Measurements from ENCODE around the gene DPF3. TPM values are rescaled to one million over a fixed set of nuclear protein-coding genes. Genes with fewer than 3 reads are reported as not detected.
A peak's percentile ranks its signal among the peaks of the same experiment; 100 is the strongest.

DPF3 gene
- polyA plus RNA-seq, 1 donor from 2014 or later = 6.0 TPM

GRCh38 chr14:72800296-72800695 is 93.6 kb downstream of the DPF3 start:
- Mint-ChIP-seq H3K36me3 (peaks cover 11% of the 10 kb centered on the region), H3K4me3 (no peak overlapping the region), H3K9me3 (peaks cover 0 to 2% (median 0%) of the 10 kb centered on the region in 3 donors), H3K27ac (no peak overlapping the region), H3K27me3 (no peaks in the 10 kb centered on the region), H3K4me1 (peaks cover 0 to 5% (median 0%) of the 10 kb centered on the region in 3 donors)

- H3K36me3 Mint-ChIP-seq = peaks cover 8% of the 10 kb centered on the region
- peaks cover 0 to 12% (median 8%) of the 10 kb centered on the region in 3 donors for H3K4me1 Mint-ChIP-seq
- H3K4me3 Mint-ChIP-seq = no peak overlapping the region
- no peaks in the 10 kb centered on the region for H3K27me3 Mint-ChIP-seq
- no peak overlapping the region for H3K27ac Mint-ChIP-seq
- H3K9me3 Mint-ChIP-seq = no peaks in the 10 kb centered on the region
Observed at GRCh38 chr14:72796935-72797334, 97.0 kb downstream of the DPF3 start.

- Mint-ChIP-seq H3K9me3 (no peaks in the 10 kb centered on the region), H3K36me3 (peaks cover 7% of the 10 kb centered on the region), H3K4me3 (peak overlapping the region in 1 of 4 donors; percentile 41), H3K27me3 (no peaks in the 10 kb centered on the region), H3K4me1 (peaks cover 8 to 30% (median 23%) of the 10 kb centered on the region in 3 donors), H3K27ac (peak overlapping the region in 1 of 3 donors; percentile 5)
Observed at GRCh38 chr14:72793156-72793939, 100.6 kb downstream of the DPF3 start.

- no peaks in the 10 kb centered on the region for H3K9me3 Mint-ChIP-seq
- H3K27me3 Mint-ChIP-seq = no peaks in the 10 kb centered on the region
- H3K36me3 Mint-ChIP-seq = peaks cover 4% of the 10 kb centered on the region
- H3K4me1 Mint-ChIP-seq = peaks cover 18 to 37% (median 29%) of the 10 kb centered on the region in 3 donors
- peak overlapping the region in 1 of 3 donors; percentile 5 for H3K27ac Mint-ChIP-seq
- H3K4me3 Mint-ChIP-seq = no peak overlapping the region
Observed at GRCh38 chr14:72792051-72792788, 101.7 kb downstream of the DPF3 start.

GRCh38 chr14:72790887-72791566 is 102.9 kb downstream of the DPF3 start:
- Mint-ChIP-seq H3K27ac (peak overlapping the region in 1 of 3 donors; percentile 88), H3K36me3 (peaks cover 6% of the 10 kb centered on the region), H3K4me3 (peak overlapping the region in 2 of 4 donors; percentile 18 to 44), H3K9me3 (no peaks in the 10 kb centered on the region), H3K4me1 (peaks cover 26 to 38% (median 35%) of the 10 kb centered on the region in 3 donors), H3K27me3 (no peaks in the 10 kb centered on the region)

- Mint-ChIP-seq H3K27me3 (no peaks in the 10 kb centered on the region), H3K9me3 (no peaks in the 10 kb centered on the region), H3K27ac (peak overlapping the region in 2 of 3 donors; percentile 8 to 46), H3K36me3 (peaks cover 4% of the 10 kb centered on the region), H3K4me1 (peaks cover 26 to 38% (median 35%) of the 10 kb centered on the region in 3 donors), H3K4me3 (peak overlapping the region in 2 of 4 donors; percentile 40 to 83)
Observed at GRCh38 chr14:72788972-72789728, 104.8 kb downstream of the DPF3 start.

GRCh38 chr14:72788255-72788654 is 105.6 kb downstream of the DPF3 start:
- peaks cover 6% of the 10 kb centered on the region for H3K36me3 Mint-ChIP-seq
- no peaks in the 10 kb centered on the region for H3K27me3 Mint-ChIP-seq
- peak overlapping the region in 1 of 3 donors; percentile 62 for H3K27ac Mint-ChIP-seq
- H3K4me3 Mint-ChIP-seq = peak overlapping the region in 2 of 4 donors; percentile 0 to 61
- H3K4me1 Mint-ChIP-seq = peaks cover 26 to 35% (median 33%) of the 10 kb centered on the region in 3 donors
- no peaks in the 10 kb centered on the region for H3K9me3 Mint-ChIP-seq

GRCh38 chr14:72787841-72788240 is 106.1 kb downstream of the DPF3 start:
- H3K4me3 Mint-ChIP-seq = peak overlapping the region in 1 of 4 donors; percentile 75

GRCh38 chr14:72786378-72787350 is 107.2 kb downstream of the DPF3 start:
- Mint-ChIP-seq H3K36me3 (peaks cover 8% of the 10 kb centered on the region), H3K27me3 (no peaks in the 10 kb centered on the region), H3K9me3 (no peaks in the 10 kb centered on the region), H3K4me3 (peak overlapping the region in 1 of 4 donors; percentile 4), H3K27ac (no peak overlapping the region), H3K4me1 (peaks cover 27 to 35% (median 30%) of the 10 kb centered on the region in 3 donors)

More at GRCh38 chr14:72787841-72788240, 106.1 kb downstream of the DPF3 start:
- Mint-ChIP-seq H3K9me3 (no peaks in the 10 kb centered on the region), H3K36me3 (peaks cover 8% of the 10 kb centered on the region), H3K27me3 (no peaks in the 10 kb centered on the region), H3K27ac (peak overlapping the region in 1 of 3 donors; percentile 62), H3K4me1 (peaks cover 28 to 32% (median 31%) of the 10 kb centered on the region in 3 donors)

- no peak overlapping the region for H3K4me3 Mint-ChIP-seq
- no peaks in the 10 kb centered on the region for H3K9me3 Mint-ChIP-seq
- no peak overlapping the region for H3K27ac Mint-ChIP-seq
- H3K27me3 Mint-ChIP-seq = no peaks in the 10 kb centered on the region
- peaks cover 13 to 23% (median 20%) of the 10 kb centered on the region in 3 donors for H3K4me1 Mint-ChIP-seq
- peaks cover 6% of the 10 kb centered on the region for H3K36me3 Mint-ChIP-seq
Observed at GRCh38 chr14:72783741-72784140, 110.2 kb downstream of the DPF3 start.

- peaks cover 7% of the 10 kb centered on the region for H3K36me3 Mint-ChIP-seq
- peaks cover 6 to 17% (median 12%) of the 10 kb centered on the region in 3 donors for H3K4me1 Mint-ChIP-seq
- peak overlapping the region in 1 of 3 donors; percentile 69 for H3K27ac Mint-ChIP-seq
- H3K27me3 Mint-ChIP-seq = no peaks in the 10 kb centered on the region
- H3K9me3 Mint-ChIP-seq = no peaks in the 10 kb centered on the region
- peak overlapping the region in 1 of 4 donors; percentile 69 for H3K4me3 Mint-ChIP-seq
Observed at GRCh38 chr14:72782817-72783216, 111.1 kb downstream of the DPF3 start.

GRCh38 chr14:72781561-72782508 is 112.1 kb downstream of the DPF3 start:
- Mint-ChIP-seq H3K27ac (no peak overlapping the region), H3K9me3 (peaks cover 0 to 3% (median 0%) of the 10 kb centered on the region in 3 donors), H3K36me3 (peaks cover 10% of the 10 kb centered on the region), H3K4me3 (no peak overlapping the region), H3K4me1 (peaks cover 11 to 19% (median 16%) of the 10 kb centered on the region in 3 donors), H3K27me3 (no peaks in the 10 kb centered on the region)
